ENCODE measurements around the gene LEPR.

LEPR gene

DNA sequence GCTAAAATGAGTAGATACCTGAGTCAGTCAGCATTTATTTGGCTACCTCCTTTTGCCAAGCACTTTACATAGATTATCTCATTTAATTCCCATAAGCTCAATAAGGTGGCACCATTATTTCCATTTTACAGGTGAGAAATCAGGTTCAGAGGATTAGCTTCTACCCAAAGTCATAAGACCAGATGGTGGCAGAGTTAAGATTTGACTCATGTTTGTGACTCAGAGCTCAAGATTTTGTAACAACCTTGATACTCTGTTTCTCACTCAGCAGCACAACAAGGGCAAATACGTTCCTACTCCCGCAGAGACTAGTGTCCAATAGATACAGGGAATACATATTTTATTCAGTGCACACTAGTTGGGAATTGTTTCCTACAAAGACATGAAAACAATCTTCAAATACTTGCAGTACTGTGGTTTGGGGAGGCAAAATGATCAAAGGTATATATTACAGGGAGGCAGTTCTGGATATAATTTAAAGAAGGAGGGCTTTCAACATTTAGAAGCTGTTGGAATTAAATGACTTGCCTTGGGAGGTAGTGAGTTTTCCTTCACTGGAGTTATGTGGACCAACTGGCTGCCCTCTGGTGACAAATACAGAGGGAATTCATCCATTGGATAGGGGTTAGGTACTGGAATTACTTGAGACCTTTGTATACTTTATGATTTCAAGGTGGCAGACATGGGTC lies 3.6 kb downstream of the LEPR start:
- TF ChIP-seq, protein P1, sequence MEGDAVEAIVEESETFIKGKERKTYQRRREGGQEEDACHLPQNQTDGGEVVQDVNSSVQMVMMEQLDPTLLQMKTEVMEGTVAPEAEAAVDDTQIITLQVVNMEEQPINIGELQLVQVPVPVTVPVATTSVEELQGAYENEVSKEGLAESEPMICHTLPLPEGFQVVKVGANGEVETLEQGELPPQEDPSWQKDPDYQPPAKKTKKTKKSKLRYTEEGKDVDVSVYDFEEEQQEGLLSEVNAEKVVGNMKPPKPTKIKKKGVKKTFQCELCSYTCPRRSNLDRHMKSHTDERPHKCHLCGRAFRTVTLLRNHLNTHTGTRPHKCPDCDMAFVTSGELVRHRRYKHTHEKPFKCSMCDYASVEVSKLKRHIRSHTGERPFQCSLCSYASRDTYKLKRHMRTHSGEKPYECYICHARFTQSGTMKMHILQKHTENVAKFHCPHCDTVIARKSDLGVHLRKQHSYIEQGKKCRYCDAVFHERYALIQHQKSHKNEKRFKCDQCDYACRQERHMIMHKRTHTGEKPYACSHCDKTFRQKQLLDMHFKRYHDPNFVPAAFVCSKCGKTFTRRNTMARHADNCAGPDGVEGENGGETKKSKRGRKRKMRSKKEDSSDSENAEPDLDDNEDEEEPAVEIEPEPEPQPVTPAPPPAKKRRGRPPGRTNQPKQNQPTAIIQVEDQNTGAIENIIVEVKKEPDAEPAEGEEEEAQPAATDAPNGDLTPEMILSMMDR (IDR thresholded peaks at IDR 0.05; ENCODE audit: low read depth, low read length, missing control alignments) = no peak
- in situ Hi-C loops (cut with HindIII; ENCODE audit: low sequenced_read_pairs) = no loop called here
- no peak overlapping the region for H3K4me3 ChIP-seq (ENCODE audit: low read depth, low read length)
- peak; percentile 74 for DNase-seq (ENCODE audit: low read depth)

DNA sequence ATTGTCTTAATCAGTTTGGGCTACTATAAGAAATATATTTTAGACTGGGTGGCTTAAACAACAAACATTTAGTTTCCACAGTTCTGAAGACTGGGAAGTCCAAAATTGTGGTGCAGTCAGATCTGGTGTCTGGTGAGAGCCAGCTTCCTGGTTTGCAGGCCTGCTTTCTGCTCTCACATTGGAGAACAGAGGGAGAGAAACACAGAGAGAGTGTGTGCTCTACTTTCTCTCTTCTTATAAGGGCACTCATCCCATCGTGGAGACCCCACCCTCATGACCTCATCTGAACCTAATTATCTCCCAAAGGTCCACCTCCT lies 4.1 kb downstream of the LEPR start:
- DNase-seq (ENCODE audit: low read depth) = no peak
- H3K4me3 ChIP-seq (ENCODE audit: low read depth, low read length) = no peak overlapping the region
- in situ Hi-C loops (cut with HindIII; ENCODE audit: low sequenced_read_pairs) = no loop called here
- TF ChIP-seq, protein P1 (IDR thresholded peaks at IDR 0.05; ENCODE audit: low read depth, low read length, missing control alignments) = no peak

DNA sequence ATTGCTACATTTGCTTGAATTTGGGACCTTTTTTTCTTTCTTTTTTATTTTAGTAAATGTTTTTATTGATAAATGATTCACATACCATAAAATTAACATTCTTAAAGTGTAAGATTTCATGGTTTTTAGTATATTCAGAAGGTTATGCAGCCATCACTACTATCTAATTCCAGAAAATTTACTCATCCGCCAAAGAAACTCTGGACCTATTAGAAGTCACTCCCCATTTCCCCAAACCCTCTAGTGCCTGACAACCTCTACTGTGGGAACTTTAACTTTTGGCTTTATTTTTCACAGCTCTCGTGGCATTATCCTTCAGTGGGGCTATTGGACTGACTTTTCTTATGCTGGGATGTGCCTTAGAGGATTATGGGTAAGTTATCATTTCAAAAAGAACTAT lies 4.5 kb downstream of the LEPR start:
- TF ChIP-seq, protein P1 (IDR thresholded peaks at IDR 0.05; ENCODE audit: low read depth, low read length, missing control alignments) = no peak
- no peak for DNase-seq (ENCODE audit: low read depth)
- in situ Hi-C loops (cut with HindIII; ENCODE audit: low sequenced_read_pairs) = no loop called here
- H3K4me3 ChIP-seq (ENCODE audit: low read depth, low read length) = no peak overlapping the region

DNA sequence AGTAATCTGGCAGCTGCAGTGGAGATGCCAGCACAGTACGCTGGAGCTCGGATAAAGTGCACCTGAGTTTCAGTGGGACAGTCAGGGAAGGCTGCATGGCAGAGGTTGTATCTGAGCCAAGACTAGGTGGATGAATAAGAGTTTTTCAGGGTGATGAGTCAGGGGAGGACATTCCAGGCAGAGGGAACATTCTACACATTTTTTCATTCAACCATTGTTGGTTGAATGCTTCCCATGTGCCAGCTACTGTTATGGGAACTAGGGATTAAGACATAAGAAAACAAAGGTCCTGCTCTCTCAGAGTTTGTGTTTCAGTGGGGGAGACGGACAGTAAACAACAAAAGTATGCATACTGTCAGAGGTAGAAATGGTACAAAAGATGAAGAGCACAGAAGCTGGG lies 5.2 kb downstream of the LEPR start:
- in situ Hi-C loops (cut with HindIII; ENCODE audit: low sequenced_read_pairs) = no loop called here
- TF ChIP-seq, protein P1 (IDR thresholded peaks at IDR 0.05; ENCODE audit: low read depth, low read length, missing control alignments) = no peak
- no peak overlapping the region for H3K4me3 ChIP-seq (ENCODE audit: low read depth, low read length)
- peak; percentile 58 for DNase-seq (ENCODE audit: low read depth)

DNA sequence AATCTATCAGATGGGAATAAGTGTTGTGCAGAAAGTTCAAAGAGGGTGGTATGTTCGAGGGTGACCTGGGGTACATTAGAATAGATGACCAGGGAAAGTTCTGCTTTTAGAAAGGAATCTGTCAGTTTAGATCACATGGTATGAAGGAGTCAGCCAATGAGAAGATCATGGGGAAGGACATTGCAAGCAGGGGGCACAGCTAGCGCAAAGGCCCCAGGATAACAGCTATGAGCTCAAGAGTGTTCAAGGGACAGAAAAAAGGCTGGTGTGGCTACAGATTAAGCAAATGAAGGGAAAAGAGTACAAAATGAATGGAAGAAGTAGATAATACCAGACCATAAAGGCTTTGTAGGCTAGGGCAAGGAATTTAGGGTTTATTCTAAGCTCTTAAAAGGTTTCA lies 8.6 kb downstream of the LEPR start:
- no peak overlapping the region for H3K4me3 ChIP-seq (ENCODE audit: low read depth, low read length)
- TF ChIP-seq, protein P1 (IDR thresholded peaks at IDR 0.05; ENCODE audit: low read depth, low read length, missing control alignments) = no peak
- in situ Hi-C loops (cut with HindIII; ENCODE audit: low sequenced_read_pairs) = no loop called here
- DNase-seq (ENCODE audit: low read depth) = no peak

DNA sequence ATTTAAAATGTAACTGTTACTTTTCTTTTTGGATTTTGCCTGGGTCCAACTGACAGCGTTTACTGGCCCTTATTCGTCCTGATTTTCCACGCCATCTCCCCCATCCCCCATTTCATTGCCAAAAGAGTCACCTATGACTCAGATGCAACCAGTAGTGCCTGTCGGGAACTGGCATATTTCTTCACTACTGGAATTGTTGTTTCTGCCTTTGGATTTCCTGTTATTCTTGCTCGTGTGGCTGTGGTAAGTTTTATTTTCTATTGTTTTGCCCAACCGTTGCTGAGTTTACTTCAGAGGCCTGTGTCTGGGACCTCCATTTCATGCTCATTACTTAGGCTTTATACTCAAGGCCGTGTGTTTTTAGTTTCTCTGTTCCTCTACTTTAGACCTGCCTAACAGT lies 9.3 kb downstream of the LEPR start:
- in situ Hi-C loops (cut with HindIII; ENCODE audit: low sequenced_read_pairs) = no loop called here
- no peak overlapping the region for H3K4me3 ChIP-seq (ENCODE audit: low read depth, low read length)
- peak; percentile 57 for DNase-seq (ENCODE audit: low read depth)
- TF ChIP-seq, protein P1 (IDR thresholded peaks at IDR 0.05; ENCODE audit: low read depth, low read length, missing control alignments) = no peak
